Neural crest cell (in vitro differentiated cells): Measurements from ENCODE around the gene ACHE. TPM values are rescaled to one million over a fixed set of nuclear protein-coding genes. Genes with fewer than 3 reads are reported as not detected.
A peak's percentile ranks its signal among the peaks of the same experiment; 100 is the strongest.

ENCODE experiments used
- DNase-seq: peaks from one replicate; pipeline ENCODE4 v3.0.0; 2021; ENCODE audit warnings: low read depth, mixed read lengths, low spot score
- H3K27ac Mint-ChIP-seq: one replicate; pipeline ENCODE4 v1.8.0; 2021; ENCODE audit warnings: mild to moderate bottlenecking, mixed read lengths; ENCODE audit not compliant: unreplicated experiment
- H3K27me3 Mint-ChIP-seq: 2 replicates; pipeline ENCODE4 v1.8.0; 2021; ENCODE audit warnings: low read depth, mild to moderate bottlenecking, mixed read lengths
- H3K36me3 Mint-ChIP-seq: 2 replicates; pipeline ENCODE4 v1.8.0; 2021; ENCODE audit warnings: low read depth, mild to moderate bottlenecking, mixed read lengths
- H3K4me1 Mint-ChIP-seq: 2 replicates; pipeline ENCODE4 v1.8.0; 2021; ENCODE audit warnings: mixed read lengths
- H3K4me3 Mint-ChIP-seq: one replicate; pipeline ENCODE4 v1.8.0; 2021; ENCODE audit warnings: mild to moderate bottlenecking, mixed read lengths
- H3K9me3 Mint-ChIP-seq: 2 replicates; pipeline ENCODE4 v1.8.0; 2021; ENCODE audit warnings: mixed read lengths
- microRNA-seq: library from miRNA; unstranded; fragments of <30 nt; microRNA quantifications from one replicate; pipeline ENCODE4, GENCODE V29; 2020
- total RNA-seq: library from RNA; stranded (reverse); gene quantifications from 2 replicates; pipeline ENCODE4 v1.2.1, GENCODE V29; 2021
- TF ChIP-seq, protein P1 (sequence below): fragments of 200-600 bp; sonication (generic); conservative IDR thresholded peaks from 2 replicates; pipeline ENCODE4 v1.5.0; 2021; ENCODE audit warnings: antibody characterized with exemption, mild to moderate bottlenecking

The ACHE gene
- total RNA-seq, 1 donor from 2014 or later, result 2.0 TPM

DNA sequence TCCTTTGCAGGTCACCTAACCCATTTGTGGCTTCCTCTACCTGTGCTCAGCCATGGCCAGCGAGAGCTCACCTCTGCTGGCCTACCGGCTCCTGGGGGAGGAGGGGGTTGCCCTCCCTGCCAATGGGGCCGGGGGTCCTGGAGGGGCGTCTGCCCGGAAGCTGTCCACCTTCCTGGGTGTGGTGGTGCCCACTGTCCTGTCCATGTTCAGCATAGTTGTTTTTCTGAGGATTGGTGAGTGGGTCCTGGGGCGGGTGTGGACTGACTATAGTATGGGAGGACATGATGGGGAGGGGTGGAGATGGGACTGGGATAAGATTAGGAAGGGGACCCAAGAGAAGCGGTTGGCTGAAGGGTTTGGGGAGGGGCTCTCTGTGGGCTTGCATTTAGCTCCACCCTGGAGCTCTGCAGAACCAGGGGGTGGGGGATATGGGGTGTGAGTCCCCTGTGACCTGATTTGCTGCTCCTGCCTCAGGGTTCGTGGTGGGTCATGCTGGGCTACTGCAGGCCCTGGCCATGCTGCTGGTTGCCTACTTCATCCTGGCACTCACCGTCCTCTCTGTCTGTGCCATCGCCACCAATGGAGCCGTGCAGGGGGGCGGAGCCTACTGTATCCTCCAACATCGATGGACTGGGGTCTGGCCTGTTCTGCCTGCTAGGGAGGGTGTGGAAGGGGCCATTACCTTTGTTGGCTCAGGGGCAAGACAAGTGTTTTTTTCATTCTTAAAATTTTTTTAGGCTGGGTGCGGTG is 41.4 kb downstream of the ACHE start:
- TF ChIP-seq, protein P1, sequence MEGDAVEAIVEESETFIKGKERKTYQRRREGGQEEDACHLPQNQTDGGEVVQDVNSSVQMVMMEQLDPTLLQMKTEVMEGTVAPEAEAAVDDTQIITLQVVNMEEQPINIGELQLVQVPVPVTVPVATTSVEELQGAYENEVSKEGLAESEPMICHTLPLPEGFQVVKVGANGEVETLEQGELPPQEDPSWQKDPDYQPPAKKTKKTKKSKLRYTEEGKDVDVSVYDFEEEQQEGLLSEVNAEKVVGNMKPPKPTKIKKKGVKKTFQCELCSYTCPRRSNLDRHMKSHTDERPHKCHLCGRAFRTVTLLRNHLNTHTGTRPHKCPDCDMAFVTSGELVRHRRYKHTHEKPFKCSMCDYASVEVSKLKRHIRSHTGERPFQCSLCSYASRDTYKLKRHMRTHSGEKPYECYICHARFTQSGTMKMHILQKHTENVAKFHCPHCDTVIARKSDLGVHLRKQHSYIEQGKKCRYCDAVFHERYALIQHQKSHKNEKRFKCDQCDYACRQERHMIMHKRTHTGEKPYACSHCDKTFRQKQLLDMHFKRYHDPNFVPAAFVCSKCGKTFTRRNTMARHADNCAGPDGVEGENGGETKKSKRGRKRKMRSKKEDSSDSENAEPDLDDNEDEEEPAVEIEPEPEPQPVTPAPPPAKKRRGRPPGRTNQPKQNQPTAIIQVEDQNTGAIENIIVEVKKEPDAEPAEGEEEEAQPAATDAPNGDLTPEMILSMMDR, result no peak
- peak overlapping the region; percentile 9 for H3K4me3 Mint-ChIP-seq

DNA sequence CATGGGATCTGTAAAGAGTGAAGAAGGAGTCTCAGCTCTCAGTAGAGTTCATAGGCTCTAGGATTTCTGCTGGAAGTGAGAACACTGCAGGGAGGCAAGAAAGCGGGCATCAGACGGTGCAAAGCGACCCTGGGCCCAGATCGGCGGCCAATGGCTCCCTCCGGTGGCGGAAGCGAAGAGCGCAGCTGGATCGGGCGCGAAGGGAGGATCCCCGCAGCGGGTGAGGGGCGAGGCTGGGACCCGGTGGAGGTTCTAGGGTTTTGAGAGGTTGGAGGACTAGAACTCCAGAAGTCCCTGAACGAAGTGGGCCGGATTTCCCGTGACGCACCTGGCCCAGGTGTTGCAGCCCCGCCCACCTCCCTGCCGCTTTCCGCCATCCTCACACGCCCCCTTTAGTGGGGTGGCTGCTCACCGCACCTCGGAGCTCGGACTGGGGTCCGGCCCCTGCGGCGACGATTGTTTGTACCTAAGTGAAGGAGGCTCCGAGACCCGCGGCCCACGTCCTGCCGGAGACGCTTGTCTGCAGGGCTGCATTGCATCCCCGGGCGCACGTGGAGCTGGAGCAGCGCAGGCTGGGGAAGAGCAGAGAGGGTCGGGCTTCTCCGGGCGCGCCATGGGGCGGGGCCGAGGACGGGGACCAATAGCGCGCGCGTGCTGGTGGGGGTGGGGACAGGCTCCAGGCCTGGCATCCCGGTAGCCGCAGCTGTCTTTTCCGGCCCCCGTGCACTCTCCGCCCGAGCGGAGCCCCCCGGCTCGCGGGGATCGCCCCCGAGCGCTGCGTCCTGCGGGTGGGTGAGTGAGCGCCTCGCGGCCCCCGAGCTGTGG is 43.4 kb downstream of the ACHE start, which contains the start of gene SLC12A9:
Gene SLC12A9 (plus strand): TSS at position 666 of the 825 bp plus-strand sequence. CDS start 1,485 bp downstream, outside the sequence.
- H3K4me1 Mint-ChIP-seq, result peaks cover 4% of the 10 kb centered on the region
- H3K9me3 Mint-ChIP-seq, result no peaks in the 10 kb centered on the region
- DNase-seq, result peak; percentile 93
- H3K27ac Mint-ChIP-seq, result no peak within 1 kb of the TSS
- peak within 1 kb of the TSS; percentile 80 for H3K4me3 Mint-ChIP-seq
- no peaks in the 10 kb centered on the region for H3K27me3 Mint-ChIP-seq
- H3K36me3 Mint-ChIP-seq, result no peaks in the 10 kb centered on the region
- TF ChIP-seq, protein P1, result peak; percentile 99

More for the DNA sequence above, 41.4 kb downstream of the ACHE start:
- no peaks in the 10 kb centered on the region for H3K9me3 Mint-ChIP-seq
- no peak for DNase-seq
- H3K27me3 Mint-ChIP-seq, result no peaks in the 10 kb centered on the region
- H3K4me1 Mint-ChIP-seq, result peaks cover 4% of the 10 kb centered on the region
- H3K27ac Mint-ChIP-seq, result no peak overlapping the region
- no peaks in the 10 kb centered on the region for H3K36me3 Mint-ChIP-seq

DNA sequence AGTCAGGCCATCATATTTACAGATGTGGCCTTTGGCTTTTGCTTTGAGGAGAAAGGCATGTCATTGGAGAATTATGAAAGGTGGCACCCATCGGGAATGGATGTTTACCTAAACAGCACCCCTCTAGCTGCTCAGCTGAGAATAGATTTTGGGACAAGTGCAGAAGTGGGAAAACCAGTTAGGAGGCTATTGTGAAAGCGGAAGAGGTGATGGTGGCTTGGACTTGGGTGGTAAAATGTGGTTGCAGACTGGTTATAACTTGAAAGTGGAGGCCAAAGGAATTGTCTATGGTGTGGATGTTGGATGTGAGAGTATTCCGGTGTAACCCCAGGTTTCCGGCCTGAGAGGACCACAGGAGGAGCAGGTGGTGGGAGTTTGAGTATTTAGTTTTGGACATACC is 48.3 kb downstream of the ACHE start:
- Mint-ChIP-seq H3K4me3 (no peak overlapping the region), H3K36me3 (no peaks in the 10 kb centered on the region), H3K27me3 (no peaks in the 10 kb centered on the region), H3K9me3 (no peaks in the 10 kb centered on the region), H3K27ac (no peak overlapping the region), H3K4me1 (peaks cover 4% of the 10 kb centered on the region)
- no peak for DNase-seq
- TF ChIP-seq, protein P1, result no peak

DNA sequence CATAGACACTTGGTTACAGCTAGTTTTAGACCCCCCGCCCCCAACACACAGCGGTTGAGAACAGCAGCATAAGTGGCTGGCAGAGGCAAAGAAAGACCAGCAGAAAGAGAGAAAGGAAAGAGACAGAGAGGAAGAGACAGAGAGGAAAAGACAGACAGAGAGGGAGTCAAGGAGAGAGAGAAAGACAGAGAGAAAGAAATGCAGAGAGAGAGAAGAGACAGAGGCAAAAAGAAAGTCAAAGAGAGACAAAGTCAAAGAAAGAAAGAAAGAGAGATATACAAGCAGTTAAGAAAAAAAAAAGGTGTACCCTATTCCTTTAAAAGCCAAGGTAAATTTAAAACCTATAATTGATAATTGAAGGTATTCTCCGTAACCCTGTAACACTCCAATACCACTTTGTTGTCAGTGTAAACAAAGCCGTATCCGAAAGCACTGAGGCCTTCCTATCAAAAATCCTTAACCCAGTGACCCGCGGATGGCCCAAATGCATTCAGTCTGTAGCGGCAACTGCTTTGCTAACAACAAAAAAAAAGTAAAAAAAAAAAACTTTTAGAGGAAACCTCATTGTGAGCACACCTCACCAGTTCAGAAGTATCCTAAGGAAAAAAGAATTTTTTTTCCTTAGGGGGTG is 55.1 kb downstream of the ACHE start:
- Mint-ChIP-seq H3K4me3 (peak overlapping the region; percentile 2), H3K36me3 (no peaks in the 10 kb centered on the region), H3K9me3 (no peaks in the 10 kb centered on the region), H3K27ac (peak overlapping the region; percentile 72), H3K27me3 (no peaks in the 10 kb centered on the region), H3K4me1 (peaks cover 37% of the 10 kb centered on the region)
- no peak for DNase-seq
- TF ChIP-seq, protein P1, result no peak

Small RNAs within 50 kb of the gene (microRNA-seq; reads per million reads assigned to microRNA genes)
- not detected for gene MIR6875

Other genes with a start within 250 kb of the ACHE start
- 2.4 and 3.1 TPM in 2 replicates for gene ACTL6B, start 239.4 kb downstream of the ACHE start, total RNA-seq
- gene GNB2, start 222.1 kb downstream of the ACHE start, total RNA-seq, result 215 and 229 TPM in 2 replicates
- 71.8 and 82.9 TPM in 2 replicates for gene GIGYF1, start 201.6 kb downstream of the ACHE start, total RNA-seq
- 64.1 and 67.9 TPM in 2 replicates for gene POP7, start 189.8 kb downstream of the ACHE start, total RNA-seq
- gene EPO, start 175.4 kb downstream of the ACHE start, total RNA-seq, result 0.23 and 0.30 TPM in 2 replicates
- gene ZAN, start 162.3 kb downstream of the ACHE start, total RNA-seq, result not detected in 2 replicates
- gene EPHB4, start 68.4 kb downstream of the ACHE start, total RNA-seq, result 80.4 and 84.5 TPM in 2 replicates
- gene SLC12A9, start 43.2 kb downstream of the ACHE start, total RNA-seq, result 25.2 and 27.7 TPM in 2 replicates
- gene TRIP6, start 28.5 kb downstream of the ACHE start, total RNA-seq, result 34.8 and 39.7 TPM in 2 replicates
- gene SRRT, start 20.8 kb downstream of the ACHE start, total RNA-seq, result 330 and 356 TPM in 2 replicates
- gene UFSP1, start 6.2 kb downstream of the ACHE start, total RNA-seq, result 4.4 and 4.6 TPM in 2 replicates
- 0.16 TPM in 1 of 2 replicates, not detected in the other for gene MUC3A, start 53.6 kb upstream of the ACHE start, total RNA-seq
- gene MUC12, start 73.7 kb upstream of the ACHE start, total RNA-seq, result 4.9 and 7.8 TPM in 2 replicates
- not detected in 2 replicates for gene MUC17, start 124.2 kb upstream of the ACHE start, total RNA-seq
- gene TRIM56, start 189.6 kb upstream of the ACHE start, total RNA-seq, result 16.0 and 17.2 TPM in 2 replicates
- gene SERPINE1, start 231.2 kb upstream of the ACHE start, total RNA-seq, result 0.07 TPM in 1 of 2 replicates, not detected in the other